ENCODE results near the gene FCHSD1.

Gene FCHSD1

DNA sequence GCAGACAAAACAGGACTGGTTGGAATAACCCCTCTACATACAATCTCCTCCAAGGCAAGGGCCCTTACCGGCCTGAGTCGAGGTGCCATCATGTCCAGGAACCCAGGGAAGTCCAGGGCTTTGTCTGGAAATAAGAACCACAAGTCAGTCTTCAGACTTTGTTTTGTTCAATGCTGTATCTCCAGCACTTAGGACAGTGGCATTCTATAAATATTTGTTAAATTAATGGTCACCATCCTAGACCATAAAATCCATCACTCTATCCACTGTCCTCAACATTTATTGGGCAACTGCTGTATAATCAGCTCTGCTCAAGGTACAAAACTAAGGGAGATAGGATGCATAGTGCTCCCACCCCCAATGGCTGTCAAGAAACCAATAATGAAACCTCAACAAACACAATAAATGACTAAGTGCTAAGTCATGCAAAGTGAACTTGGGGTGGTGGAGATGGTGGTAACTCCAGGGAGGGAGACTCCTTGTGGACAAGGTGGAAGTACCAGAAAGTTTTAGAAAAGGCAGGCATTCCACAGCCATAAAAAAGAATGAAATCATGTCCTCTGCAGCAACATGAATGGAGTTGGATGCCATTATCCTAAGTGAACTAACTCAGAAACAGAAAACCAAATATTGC lies 9.5 kb downstream of the FCHSD1 start:
- DNase-seq (ENCODE audit: low read depth), result no peak

DNA sequence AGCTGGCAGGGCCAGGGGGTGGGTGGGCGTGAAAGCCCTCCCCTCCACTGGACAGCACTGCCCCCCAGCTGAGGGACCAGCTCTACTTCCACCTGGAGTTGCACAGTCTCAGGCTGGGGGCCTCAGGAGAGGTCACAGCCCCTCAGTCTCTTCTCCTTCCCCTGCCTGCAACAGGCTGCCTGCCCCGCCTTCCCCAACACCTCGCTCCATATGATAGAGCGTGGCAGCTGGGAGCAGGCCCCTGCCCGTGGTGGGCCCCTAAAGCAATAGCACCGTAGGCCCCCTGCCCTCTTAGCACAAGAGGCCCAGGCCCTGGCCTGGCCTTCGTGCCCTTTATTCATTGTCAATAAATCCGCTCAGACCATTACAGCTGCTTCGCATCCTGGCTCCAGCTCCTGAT lies 10.5 kb downstream of the FCHSD1 start:
- DNase-seq (ENCODE audit: low read depth), result no peak

DNA sequence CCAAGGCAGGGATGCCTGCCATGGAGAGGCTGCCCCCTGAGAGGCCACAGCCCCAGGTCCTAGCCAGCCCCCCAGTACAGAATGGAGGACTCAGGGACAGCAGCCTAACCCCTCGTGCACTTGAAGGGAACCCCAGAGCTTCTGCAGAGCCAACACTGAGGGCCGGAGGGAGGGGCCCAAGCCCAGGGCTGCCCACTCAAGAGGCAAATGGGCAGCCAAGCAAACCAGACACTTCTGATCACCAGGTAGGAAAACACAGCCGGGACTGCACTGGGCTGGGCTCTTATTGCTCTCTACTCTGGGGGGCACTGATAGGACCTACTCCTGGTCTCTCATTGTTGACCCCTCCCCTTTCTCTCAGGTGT lies 11.2 kb downstream of the FCHSD1 start:
- DNase-seq (ENCODE audit: low read depth), result no peak

DNA sequence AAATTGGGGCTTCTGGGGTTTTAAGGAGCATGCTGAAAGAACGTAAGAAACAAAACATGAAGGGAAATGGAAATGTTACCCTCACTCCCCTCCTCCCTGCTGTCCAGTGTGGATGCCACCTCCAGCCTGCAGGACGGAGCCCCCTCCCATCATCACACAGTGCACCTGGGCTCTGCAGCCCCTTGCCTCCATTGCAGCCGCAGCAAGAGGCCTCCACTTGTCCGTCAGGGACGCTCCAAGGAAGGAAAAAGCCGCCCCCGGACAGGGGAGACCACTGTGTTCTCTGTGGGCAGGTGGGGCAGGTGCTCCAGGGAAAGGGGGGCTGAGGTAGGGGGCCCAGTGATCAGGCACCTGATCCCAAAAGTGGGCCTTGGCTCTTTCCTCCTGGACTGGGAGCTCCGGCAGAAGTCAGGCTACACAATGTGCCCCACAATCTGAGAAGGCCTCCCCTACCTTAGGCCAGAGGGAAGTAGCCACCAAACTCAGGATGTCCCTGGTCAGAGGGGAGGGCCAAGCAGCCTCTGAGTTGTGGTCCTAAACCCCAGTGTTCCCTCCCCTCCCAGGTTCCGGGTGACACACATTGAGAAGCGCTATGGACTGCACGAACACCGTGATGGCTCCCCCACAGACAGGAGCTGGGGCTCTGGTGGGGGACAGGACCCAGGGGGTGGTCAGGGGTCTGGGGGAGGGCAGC lies 11.7 kb downstream of the FCHSD1 start:
- no peak for DNase-seq (ENCODE audit: low read depth)

DNA sequence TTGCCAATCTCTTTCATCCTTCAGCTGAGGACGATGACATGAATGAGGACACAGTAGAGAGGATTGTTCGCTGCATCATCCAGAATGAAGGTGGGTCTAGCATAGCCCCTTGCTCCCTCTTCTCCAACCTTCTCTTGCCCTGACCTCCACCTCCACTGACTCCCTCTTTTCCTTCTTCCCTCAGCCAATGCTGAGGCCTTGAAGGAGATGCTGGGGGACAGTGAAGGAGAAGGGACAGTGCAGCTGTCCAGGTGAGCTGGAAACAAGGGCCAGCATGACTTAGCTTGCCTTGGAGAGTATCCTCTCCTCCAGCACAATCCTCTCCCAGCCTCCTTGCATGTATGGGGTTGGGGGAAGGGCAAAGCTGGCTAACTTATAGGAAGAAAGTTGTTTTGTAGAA lies 12.4 kb downstream of the FCHSD1 start:
- no peak for DNase-seq (ENCODE audit: low read depth)

DNA sequence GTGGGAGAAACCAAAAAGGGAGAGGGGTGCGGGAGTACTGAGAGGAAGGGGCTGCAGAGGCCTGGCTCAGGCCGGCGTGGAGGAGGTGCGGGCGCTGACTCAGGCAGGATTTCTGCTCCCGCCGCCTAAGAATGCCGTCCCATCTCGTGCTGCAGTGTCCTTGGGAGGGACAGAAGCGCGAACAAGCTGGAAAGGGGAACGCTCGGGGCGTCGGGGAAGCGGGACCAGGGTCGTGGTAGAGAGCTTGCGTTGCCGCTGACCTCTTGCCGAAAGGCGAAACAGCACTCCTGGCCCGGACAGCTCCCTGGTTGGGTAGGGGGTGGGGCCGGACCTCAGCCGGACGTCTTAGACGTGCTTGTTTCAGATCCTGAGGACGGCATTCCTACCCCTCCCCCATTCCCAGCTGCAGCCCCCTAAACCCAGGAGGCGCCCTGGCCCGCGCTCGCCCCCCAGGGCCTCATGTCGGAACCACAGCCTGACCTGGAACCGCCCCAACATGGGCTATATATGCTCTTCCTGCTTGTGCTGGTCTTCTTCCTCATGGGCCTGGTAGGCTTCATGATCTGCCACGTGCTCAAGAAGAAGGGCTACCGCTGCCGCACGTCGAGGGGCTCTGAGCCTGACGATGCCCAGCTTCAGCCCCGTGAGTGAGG lies 13.3 kb downstream of the FCHSD1 start:
- peak; percentile 40 for DNase-seq (ENCODE audit: low read depth)

DNA sequence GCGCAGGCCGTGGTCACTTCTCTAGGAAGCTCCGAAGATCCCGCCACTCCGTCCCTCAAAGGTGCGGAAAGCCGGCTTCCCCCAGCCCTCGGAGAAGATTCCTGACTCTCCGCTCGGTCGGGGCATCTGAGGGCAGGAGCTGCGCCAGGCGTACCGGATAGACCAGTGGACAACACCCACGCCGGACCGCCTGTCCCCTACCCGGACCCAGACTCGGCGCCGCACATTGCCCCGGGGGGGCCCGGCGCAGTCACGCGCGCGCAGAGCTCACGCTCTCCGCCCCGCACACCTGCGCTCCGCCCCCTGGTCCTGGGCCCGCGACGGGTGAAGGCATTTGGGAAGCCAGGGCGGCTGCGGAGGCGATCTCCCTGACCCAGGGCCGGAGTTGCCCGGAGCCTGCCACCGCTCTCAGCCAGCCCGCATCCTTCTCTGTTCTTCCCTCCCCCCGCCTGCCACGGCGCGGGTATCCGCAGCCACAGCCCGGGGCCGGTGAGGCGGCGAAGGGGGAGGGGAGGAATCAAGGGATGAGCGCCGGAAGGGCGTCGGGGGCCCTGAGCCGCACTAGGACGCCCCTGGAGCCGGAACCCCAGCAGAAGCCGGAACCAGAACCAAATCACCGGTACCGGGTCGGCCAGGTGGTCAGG lies 14.0 kb downstream of the FCHSD1 start:
- peak; percentile 43 for DNase-seq (ENCODE audit: low read depth)

DNA sequence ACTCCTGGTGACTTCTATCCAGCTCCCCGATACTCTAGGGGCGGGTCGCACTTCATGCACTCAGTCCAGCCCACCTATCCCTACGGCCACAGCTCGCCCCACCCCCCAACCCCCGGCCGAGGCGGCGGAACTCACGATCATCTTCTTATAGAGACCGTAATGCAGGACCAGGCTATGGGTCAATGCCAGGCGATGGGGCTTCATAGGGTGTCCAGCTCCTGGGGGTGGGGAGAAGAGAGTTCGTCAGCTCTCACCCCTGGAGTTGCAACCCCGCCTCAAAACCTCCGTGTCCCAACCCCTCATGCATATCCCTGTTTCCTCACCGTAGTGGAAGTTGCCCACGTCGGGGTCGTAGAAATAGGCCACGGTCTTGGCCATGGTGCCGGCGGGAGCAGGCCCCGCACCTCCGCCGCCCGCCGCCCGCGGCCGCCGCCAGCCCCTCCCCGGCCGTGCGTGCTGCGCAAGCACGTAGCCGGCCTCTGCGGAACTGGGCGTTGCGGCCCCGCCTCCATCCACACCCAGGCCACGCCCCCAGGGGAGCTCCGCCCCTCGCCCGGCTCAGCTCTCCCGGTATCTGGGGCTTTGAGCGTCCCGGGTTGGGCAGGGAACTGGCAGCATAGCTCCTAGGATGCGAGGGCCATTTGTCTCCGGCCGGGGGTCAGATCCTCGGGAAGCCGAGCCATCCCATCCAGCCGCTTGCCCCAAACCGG lies 14.7 kb downstream of the FCHSD1 start, which contains the start of the genes HDAC3 and RELL2:
Gene HDAC3, minus strand, starts transcription at position 437 of the 710 bp plus-strand sequence. Its CDS starts 59 bp downstream, at position 378.
Gene RELL2, plus strand, starts transcription at position 585 of the 710 bp plus-strand sequence. CDS start 1,229 bp downstream, outside the sequence.
- DNase-seq (ENCODE audit: low read depth), result peak; percentile 91

DNA sequence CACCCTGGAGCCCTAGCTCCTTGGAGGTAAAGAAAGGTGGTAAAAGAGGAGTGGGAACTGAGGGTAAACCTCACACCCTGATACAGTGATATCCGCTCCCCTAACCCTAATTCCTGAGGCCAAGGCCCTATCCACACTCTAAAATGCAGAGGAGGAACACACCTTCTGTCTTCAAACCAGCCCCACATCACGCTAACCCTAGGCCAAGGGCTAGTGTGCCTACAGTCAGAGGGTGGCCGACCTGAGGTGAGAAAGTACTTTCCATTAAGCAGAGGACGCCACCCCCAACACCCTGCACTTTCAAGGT lies 15.2 kb downstream of the FCHSD1 start:
- DNase-seq (ENCODE audit: low read depth), result no peak

DNA sequence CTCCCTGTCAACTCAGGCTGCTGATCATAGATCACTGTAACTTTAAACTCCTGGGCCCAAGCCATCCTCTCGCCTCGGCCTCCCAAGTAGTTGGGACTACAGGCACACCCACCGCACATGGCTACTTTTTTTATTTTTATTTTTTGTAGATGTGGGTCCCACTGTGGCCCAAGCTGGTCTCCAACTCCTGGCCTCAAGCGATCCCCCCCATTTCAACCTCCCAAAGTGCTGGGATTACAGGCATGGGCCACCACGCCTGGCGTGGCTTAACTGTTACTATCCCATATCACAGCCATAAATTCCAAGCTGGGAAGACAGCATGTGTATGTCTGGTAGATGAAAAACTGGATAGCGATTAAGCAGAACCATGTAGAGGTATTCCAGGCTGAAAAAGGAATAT lies 15.6 kb downstream of the FCHSD1 start:
- no peak for DNase-seq (ENCODE audit: low read depth)

DNA sequence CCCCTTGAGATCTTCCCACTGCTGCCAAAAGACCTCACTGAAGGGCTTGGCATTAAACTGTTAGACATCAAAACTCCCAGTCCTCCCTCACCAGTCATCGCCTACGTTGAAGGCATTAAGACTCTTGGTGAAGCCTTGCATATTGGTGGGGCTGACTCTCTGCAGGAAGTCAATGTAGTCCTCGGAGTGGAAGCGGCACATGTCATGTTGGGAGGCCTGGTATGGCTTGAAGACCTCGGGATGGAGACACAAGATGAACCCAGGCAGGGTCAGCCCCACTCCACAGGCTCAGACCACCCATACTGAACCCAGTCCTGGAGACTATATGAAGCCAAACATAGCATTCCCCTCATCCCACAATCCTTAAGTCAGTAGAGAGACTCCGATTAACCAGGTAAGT lies 16.5 kb downstream of the FCHSD1 start:
- DNase-seq (ENCODE audit: low read depth), result no peak

DNA sequence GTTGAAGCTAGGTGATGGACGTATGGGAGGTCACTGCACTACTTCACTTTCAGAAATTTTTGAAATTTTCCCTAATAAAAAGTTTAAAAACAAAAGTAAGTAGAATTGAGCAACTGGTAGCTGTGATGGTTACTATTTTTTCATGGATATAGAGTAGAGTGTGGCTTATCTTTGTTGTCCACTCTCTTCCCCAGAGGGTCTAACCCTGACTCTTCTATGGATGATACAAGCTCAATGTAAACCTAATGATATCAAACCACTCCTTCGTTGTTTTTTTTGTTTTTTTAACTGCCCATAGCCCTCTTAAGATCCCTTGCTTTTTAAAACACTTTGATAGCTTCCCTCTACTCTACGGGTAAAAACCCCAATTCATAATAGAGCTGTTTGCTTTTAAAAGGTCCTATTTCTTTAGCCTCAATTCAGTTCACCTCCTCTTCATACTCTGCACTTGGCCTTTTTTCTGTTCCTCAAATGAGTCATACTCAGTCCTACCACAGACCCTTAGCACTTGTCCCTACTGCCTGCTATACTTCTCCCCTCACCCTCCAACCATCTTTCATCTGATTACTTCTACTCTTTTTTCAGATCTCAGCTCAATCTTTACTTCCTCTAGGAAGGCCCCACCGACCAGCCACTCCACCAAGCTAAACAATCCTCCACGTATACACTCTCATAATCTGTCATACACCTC lies 17.2 kb downstream of the FCHSD1 start:
- no peak for DNase-seq (ENCODE audit: low read depth)

DNA sequence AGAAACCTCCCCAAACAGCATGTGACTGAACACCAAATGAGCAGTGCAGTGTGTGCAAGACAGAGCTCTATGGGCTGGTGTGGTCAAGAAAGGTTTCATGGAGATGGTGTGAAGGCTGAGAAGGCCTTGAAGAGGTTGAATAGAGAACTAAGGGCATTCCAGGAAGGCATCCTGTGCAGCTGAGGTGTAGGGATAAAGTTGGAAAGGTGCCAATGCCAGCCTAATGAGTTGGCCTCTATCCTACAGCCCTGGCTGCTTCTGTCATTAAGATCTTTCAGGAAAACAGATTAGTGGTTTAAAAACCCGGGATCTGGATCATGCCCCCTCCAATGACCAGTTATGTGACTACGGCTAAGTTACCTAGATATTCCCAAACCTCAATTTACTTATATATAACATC lies 18.6 kb downstream of the FCHSD1 start:
- no peak for DNase-seq (ENCODE audit: low read depth)

DNA sequence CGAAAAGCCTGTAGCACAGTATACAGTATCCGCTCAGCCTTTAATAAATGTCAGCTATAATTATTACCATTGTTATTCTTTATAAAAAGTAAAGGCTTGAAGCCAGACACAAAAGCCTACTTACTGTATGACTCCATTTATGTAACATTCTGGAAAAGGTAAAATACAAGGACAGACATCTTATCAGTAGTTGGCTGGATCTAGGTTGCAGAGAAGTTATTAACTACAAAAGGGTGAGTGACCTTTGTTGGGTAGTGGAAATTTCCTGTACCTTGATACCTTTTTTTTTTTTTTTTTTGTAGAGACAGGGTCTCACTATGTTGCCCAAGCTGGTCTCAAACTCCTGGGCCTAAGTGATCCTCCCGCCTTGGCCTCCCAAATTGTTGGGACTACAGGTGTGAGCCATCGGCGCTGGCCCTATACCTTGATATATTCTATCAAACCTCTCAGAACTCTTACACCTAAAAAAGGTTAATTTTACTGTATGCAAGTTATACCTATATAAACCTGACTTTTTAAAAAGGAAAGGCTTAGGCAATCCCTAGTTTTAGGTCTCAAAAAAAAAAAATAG lies 20.6 kb downstream of the FCHSD1 start:
- DNase-seq (ENCODE audit: low read depth), result no peak

DNA sequence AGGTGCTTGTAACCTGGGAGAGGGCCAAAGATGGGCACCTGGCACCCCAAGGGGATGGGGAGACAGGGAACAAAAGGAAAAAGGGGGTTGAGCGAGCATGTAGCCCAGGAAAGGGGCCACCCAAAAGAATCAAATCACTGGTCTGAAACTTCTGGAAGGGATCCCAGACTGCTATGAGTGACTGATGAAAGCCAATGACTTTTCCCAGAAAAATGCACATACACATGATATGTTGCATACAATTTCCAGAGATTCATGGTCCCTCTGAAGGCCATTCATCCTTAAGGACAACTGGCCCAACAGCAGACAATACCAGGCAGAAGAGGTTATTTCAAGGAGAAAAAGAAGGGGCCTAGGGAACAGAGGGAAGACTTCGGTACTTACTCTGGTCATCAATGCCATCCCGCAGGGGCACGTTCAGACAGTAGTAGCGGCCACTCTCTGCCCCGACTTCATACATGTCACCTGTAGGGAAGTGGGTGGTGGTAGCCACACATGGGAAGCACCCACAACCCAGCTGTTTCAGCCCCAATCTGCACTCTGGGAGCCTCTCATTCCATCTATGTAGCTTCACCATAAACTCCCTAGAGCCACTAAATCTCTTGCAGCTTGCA lies 22.9 kb downstream of the FCHSD1 start:
- DNase-seq (ENCODE audit: low read depth), result no peak

DNA sequence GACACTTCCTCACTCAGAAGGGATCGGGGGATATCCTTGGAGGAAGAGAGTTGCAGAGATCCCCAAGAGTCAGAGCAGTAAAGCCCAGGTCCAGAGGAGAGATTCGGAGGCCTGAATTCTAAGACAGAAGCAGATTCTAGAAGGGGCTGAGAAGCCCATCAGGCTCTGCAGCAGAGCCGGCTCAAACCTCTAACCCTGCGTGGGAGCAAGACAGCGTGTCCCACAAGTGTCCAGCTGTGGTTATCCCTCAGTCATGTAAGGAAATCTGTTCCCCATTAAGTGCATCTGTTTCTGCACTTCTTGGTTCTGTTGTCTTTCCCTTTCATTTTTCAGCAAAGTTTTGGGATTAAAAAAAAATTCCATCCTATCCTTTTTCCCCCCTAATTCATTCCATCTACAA lies 27.6 kb downstream of the FCHSD1 start:
- no peak for DNase-seq (ENCODE audit: low read depth)

DNA sequence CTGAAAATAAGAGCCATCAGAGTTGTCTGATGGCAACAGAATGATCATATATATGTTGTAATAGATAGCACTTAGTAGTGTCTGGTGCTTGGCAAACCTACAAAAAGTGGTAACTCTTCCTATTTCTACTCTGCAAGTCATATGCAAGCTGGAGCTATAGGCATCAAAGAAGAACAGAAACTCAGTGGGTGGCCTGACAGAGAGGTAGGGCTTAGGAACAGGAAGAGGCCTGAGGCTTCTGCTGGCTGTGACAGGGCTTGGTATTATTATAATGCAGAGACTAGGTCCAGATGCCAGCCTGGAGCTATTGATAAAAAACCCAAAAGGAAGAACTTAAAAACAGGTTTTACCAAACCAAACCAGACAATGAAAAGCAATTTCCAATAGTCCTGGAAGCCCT lies 28.0 kb downstream of the FCHSD1 start:
- no peak for DNase-seq (ENCODE audit: low read depth)

DNA sequence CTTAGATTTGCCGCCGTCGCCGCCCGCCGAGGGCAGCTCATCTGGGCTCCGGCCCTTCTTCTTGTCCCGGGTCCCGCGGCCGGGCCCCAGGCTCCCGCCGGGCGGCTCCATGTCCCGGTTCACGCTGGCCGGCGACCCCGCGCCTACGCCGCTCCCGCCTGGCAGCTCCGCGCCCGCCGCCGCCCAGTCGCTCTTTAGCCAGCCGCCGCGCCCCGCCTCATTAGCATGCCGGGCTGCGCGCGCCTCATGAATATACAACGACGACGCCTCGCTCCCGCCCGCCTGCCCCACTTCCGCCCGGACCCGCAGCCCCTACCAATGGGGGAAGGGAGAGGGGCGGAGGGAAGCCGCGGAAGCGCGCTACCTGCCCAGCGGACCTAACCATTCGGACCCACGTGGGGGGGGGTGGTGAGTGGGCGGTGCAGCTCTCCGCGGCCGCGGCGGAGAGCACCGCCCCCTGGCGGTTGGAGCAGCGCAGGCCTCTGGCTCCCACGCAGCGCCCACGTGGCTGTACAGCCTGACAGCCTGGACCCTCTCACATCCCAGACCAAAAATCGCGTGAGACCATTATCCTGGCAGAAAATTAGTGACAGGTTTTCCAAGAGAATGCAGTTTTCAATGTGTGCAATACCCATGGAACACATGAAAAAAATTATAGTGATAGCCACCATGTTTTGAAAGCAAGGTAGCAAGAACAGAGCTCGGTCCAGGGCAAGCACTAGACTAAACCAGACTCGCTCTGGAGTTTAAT lies 32.2 kb downstream of the FCHSD1 start, which contains the start of gene DIAPH1:
Gene DIAPH1, minus strand, starts transcription at position 197 of the 751 bp plus-strand sequence. Its CDS starts 86 bp downstream, at position 111.
- DNase-seq (ENCODE audit: low read depth), result peak; percentile 98

DNA sequence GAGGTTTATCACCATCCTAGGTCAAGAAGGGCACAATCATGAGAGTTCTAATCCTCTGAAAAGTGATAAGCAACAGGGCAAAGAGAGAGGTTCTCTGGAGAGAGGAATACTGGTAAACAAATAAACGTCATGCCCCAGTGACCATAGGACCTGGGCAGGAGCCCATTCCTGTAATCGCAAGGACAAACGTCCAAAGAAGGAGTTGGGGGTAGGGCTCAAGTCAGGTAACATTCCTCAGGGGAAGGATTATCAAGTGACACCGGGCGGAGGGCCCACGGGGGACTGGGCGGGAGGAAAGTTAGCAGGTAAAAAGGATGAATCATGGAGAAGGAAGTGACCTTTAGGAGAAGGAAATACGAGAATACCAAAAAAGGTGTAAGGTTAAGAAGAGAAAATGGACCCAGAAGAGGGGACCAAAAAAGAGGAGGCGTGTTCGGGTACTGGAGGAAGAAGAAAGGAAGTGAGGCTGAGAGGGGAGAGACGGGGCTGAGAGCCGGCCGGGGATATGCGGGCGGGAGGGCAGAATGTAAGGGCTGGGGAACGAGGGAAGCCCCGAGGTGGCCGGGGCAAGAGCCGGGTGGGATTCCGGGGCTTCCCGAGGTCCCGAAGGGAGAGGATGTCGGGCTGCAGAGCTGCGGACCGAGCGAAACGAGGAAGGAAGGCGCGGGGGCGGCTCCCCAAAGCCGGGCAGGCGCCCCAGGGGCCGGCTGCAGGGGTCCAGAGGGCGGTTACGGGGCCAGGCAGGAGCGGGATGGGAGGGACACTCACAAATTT lies 33.0 kb downstream of the FCHSD1 start:
- DNase-seq (ENCODE audit: low read depth), result peak; percentile 24

Data from activated T-helper 1 cell treated with Interleukin-2 at 50 U/mL for 16 hours (primary cell).